ES-I3 (cell line): Measurements from ENCODE around the gene RETREG2.
"Not testable (repeated sequence)": the region's sequence is repeated elsewhere in the genome, so short reads cannot be mapped to it uniquely, and the experiment has no call there.

Experiments used
- H3K36me3 ChIP-seq: 2 replicates; pipeline ENCODE4 v1.6.1; 2013; ENCODE audit warnings: mild to moderate bottlenecking, low read length, control low read depth, moderate library complexity; ENCODE audit not compliant: insufficient read depth
- H3K4me1 ChIP-seq: 2 replicates; pipeline ENCODE4 v1.6.1; 2013; ENCODE audit warnings: mild to moderate bottlenecking, control low read depth, low read length; ENCODE audit not compliant: insufficient read depth
- H3K9ac ChIP-seq: 2 replicates; pipeline ENCODE4 v1.6.1; 2013; ENCODE audit warnings: low read depth, mild to moderate bottlenecking, low read length, moderate library complexity
- H3K9me3 ChIP-seq: 2 replicates; pipeline ENCODE4 v1.6.1; 2013; ENCODE audit warnings: mild to moderate bottlenecking, low read length, moderate library complexity; ENCODE audit not compliant: control insufficient read depth, insufficient read depth

RETREG2 gene

GRCh38 chr2:219197388-219197787 is 19.3 kb downstream of the RETREG2 start:
- Histone ChIP-seq H3K4me1 (peaks cover 3% of the 10 kb centered on the region; the same call in 1 of the 2 replicates), H3K36me3 (no peaks in the 10 kb centered on the region)

DNA sequence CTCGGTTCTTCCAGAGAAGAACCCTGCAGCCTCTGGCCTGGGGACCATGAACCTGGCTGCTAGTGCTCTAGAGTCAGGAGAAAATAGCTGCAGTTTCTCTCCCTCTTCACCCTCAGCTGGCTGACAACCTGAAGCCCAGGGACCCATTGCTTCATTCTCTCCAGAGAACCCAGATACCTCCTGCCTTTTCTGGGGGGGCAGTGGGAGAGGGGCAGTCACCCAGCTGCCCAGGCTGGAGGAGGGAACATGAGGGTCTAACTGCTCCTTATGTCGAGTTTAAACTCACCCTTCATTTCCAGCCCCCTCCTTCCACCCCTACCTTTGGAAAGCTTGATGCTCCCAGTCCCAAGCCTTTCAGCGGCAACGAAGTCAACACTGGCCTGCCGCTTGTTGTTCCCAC is 20.9 kb downstream of the RETREG2 start:
- Histone ChIP-seq H3K9ac (no peak overlapping the region), H3K36me3 (no peaks in the 10 kb centered on the region), H3K4me1 (peaks cover 3% of the 10 kb centered on the region; the same call in 1 of the 2 replicates)

More at GRCh38 chr2:219197388-219197787, 19.3 kb downstream of the RETREG2 start:
- Histone ChIP-seq H3K9me3 (no peaks in the 10 kb centered on the region), H3K9ac (no peak overlapping the region)

DNA sequence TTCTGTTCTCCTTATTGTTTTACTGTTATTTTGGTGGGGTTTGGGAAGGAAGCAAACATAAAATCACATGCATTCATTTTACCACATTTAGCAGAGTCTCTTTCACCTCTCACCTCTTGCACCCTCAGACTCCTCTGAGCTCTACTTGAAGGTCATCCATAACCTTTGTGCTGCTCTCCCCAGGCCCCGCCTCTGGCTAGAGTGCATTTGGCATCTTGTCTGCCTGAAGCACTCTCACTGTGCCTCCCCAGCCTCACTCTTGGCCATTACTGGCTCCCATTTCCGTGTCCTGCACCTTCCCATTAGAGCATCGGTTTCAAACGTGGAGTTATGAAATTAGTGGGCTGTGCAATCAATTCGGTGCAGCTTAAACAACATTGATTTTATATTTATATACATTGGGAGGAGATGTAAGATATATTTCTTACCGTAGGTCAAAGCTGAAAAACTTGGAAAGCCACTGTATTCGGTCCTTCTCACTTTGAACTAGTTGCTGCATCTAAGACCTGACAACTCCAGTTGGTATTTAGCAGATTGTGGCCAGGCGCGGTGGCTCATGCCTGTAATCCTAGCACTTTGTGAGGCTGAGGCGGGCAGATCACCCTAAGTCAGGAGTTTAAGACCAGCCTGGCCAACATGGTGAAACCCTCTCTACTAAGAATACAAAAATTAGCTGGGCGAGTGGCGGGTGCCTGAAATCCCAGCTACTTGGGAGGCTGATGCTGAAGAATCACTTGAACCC is 21.6 kb downstream of the RETREG2 start:
- Histone ChIP-seq H3K9me3 (no peaks in the 10 kb centered on the region), H3K9ac (no peak overlapping the region), H3K4me1 (peaks cover 3% of the 10 kb centered on the region; the same call in 1 of the 2 replicates), H3K36me3 (no peaks in the 10 kb centered on the region)

More for the DNA sequence above, 20.9 kb downstream of the RETREG2 start:
- H3K9me3 ChIP-seq, result no peaks in the 10 kb centered on the region

- not testable (repeated sequence) for H3K9me3 ChIP-seq, H3K9ac ChIP-seq, H3K36me3 ChIP-seq, H3K4me1 ChIP-seq
Measured at GRCh38 chr2:219200502-219201326, 22.6 kb downstream of the RETREG2 start.

DNA sequence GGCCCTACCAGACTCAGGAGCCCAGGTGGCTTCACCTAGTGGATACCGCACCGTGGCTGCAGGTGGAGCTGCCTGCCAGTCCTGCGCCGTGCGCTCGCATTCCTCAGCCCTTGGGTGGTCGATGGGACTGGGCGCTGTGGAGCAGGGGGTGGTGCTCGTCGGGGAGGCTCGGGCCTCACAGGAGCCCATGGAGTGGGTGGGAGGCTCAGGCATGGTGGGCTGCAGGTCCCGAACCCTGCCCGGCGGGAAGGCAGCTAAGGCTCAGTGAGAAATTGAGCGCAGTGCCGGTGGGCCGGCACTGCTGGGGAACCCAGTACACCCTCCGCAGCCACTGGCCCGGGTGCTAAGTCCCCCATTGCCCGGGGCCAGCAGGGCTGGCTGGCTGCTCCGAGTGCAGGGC is 23.3 kb downstream of the RETREG2 start:
- H3K36me3 ChIP-seq, H3K9ac ChIP-seq, H3K9me3 ChIP-seq, H3K4me1 ChIP-seq: not testable (repeated sequence)

- peaks cover 5% of the 10 kb centered on the region; the same call in 1 of the 2 replicates for H3K4me1 ChIP-seq
- H3K9me3 ChIP-seq, result no peaks in the 10 kb centered on the region
- no peaks in the 10 kb centered on the region; the same call in 1 of the 2 replicates for H3K36me3 ChIP-seq
- no peak overlapping the region for H3K9ac ChIP-seq
Measured at GRCh38 chr2:219204425-219205164, 26.5 kb downstream of the RETREG2 start.

GRCh38 chr2:219205165-219205538 is 27.1 kb downstream of the RETREG2 start:
- Histone ChIP-seq H3K4me1 (peaks cover 5% of the 10 kb centered on the region; the same call in 1 of the 2 replicates), H3K9ac (no peak overlapping the region), H3K9me3 (no peaks in the 10 kb centered on the region), H3K36me3 (no peaks in the 10 kb centered on the region; the same call in 1 of the 2 replicates)

GRCh38 chr2:219205981-219206327 is 27.9 kb downstream of the RETREG2 start:
- Histone ChIP-seq H3K9ac (peak overlapping the region; percentile 95), H3K9me3 (no peaks in the 10 kb centered on the region), H3K4me1 (peaks cover 5% of the 10 kb centered on the region; the same call in 1 of the 2 replicates), H3K36me3 (no peaks in the 10 kb centered on the region; the same call in 1 of the 2 replicates)

GRCh38 chr2:219206328-219207133 is 28.5 kb downstream of the RETREG2 start, which contains the start of gene ZFAND2B:
Gene ZFAND2B (plus strand): TSS chr2:219206782. CDS start chr2:219206988, 206 bp downstream.
- Histone ChIP-seq H3K9me3 (no peaks in the 10 kb centered on the region), H3K4me1 (peaks cover 5% of the 10 kb centered on the region; the same call in 1 of the 2 replicates), H3K36me3 (no peaks in the 10 kb centered on the region; the same call in 1 of the 2 replicates), H3K9ac (peak within 1 kb of the TSS; percentile 95)

- H3K4me1 ChIP-seq, result peaks cover 5% of the 10 kb centered on the region; the same call in 1 of the 2 replicates
- H3K36me3 ChIP-seq, result no peaks in the 10 kb centered on the region; the same call in 1 of the 2 replicates
- no peaks in the 10 kb centered on the region for H3K9me3 ChIP-seq
- peak overlapping the region; percentile 95 for H3K9ac ChIP-seq
Measured at GRCh38 chr2:219207134-219207883, 29.2 kb downstream of the RETREG2 start.

- H3K9ac ChIP-seq, result no peak overlapping the region
- H3K4me1 ChIP-seq, result peaks cover 5% of the 10 kb centered on the region; the same call in 1 of the 2 replicates
- H3K36me3 ChIP-seq, result no peaks in the 10 kb centered on the region; the same call in 1 of the 2 replicates
- no peaks in the 10 kb centered on the region for H3K9me3 ChIP-seq
Measured at GRCh38 chr2:219207884-219208740, 30.0 kb downstream of the RETREG2 start.
